IMR-90 (cell line): Measurements from ENCODE around the gene CERS5. TPM values are rescaled to one million over a fixed set of nuclear protein-coding genes. Genes with fewer than 3 reads are reported as not detected.
A peak's percentile ranks its signal among the peaks of the same experiment; 100 is the strongest.
"Not testable (repeated sequence)": the region's sequence is repeated elsewhere in the genome, so short reads cannot be mapped to it uniquely, and the experiment has no call there.

Experiments
- ATAC-seq: fragments of 200-7000 bp; cut with Tn5 transposase; 2 replicates; pipeline ENCODE4 v1.9.1; 2020; ENCODE audit warnings: low read depth, mild to moderate bottlenecking, moderate library complexity
- BruUV-seq: library from RNA; stranded (reverse); fragments of 400-500 nt; replicated peaks from 2 replicates; lab custom pipeline; 2021; lab: Mats Ljungman, UMichigan
- CTCF ChIA-PET: fragments of 300-600 bp; formaldehyde crosslinking; extraction: SDS; loops from one replicate; lab custom pipeline; 2021; ENCODE audit warnings: antibody characterized with exemption; lab: Yijun Ruan, JAX
- POLR2A ChIA-PET: fragments of 300-600 bp; sonication (Branson Sonifier 250); formaldehyde crosslinking; loops from one replicate; lab custom pipeline; 2022; ENCODE audit warnings: antibody characterized with exemption; ENCODE audit not compliant: unreplicated experiment; lab: Charles Lee
- DNase-seq: peaks from one replicate; pipeline ENCODE4 v3.0.0; 2013
- H2AFZ ChIP-seq: replicated peaks from 2 replicates; pipeline ENCODE3; 2013; ENCODE audit warnings: low read length, mild to moderate bottlenecking; ENCODE audit not compliant: poor library complexity
- H2AK5ac ChIP-seq: 2 replicates; pipeline ENCODE4 v1.6.1; 2013; ENCODE audit warnings: low read depth, low read length, inconsistent platforms
- H2AK9ac ChIP-seq: replicated peaks from 2 replicates; pipeline ENCODE3; 2013; ENCODE audit warnings: mild to moderate bottlenecking, low read depth, low read length, moderate library complexity; ENCODE audit not compliant: poor library complexity
- H2BK120ac ChIP-seq: 2 replicates; pipeline ENCODE4 v1.6.1; 2013; ENCODE audit warnings: low read depth, low read length, inconsistent platforms
- H2BK15ac ChIP-seq: 3 replicates; pipeline ENCODE4 v1.6.1; 2013; ENCODE audit warnings: low read depth, low read length, inconsistent platforms
- H2BK20ac ChIP-seq: 2 replicates; pipeline ENCODE4 v1.6.1; 2013; ENCODE audit warnings: low read depth, mild to moderate bottlenecking, inconsistent platforms, low read length, moderate library complexity
- H2BK5ac ChIP-seq: 2 replicates; pipeline ENCODE4 v1.6.1; 2013; ENCODE audit warnings: mild to moderate bottlenecking, low read depth, low read length, inconsistent platforms; ENCODE audit not compliant: poor library complexity, severe bottlenecking
- H3K14ac ChIP-seq: replicated peaks from 2 replicates; pipeline ENCODE4 v1.6.1; 2013; ENCODE audit warnings: low read depth, low read length, inconsistent platforms
- H3K18ac ChIP-seq: 2 replicates; pipeline ENCODE4 v1.6.1; 2013; ENCODE audit warnings: low read depth, low read length, control low read depth
- H3K23ac ChIP-seq: 2 replicates; pipeline ENCODE4 v1.6.1; 2013; ENCODE audit warnings: low read depth, low read length, inconsistent platforms
- H3K27ac ChIP-seq: 2 replicates; pipeline ENCODE4 v1.5.1; 2013; ENCODE audit warnings: mild to moderate bottlenecking, control low read depth, low read length; ENCODE audit not compliant: insufficient read depth
- H3K27me3 ChIP-seq: 2 replicates; pipeline ENCODE4 v1.6.1; 2013; ENCODE audit warnings: low read length; ENCODE audit not compliant: control insufficient read depth, insufficient read depth
- H3K36me3 ChIP-seq: 2 replicates; pipeline ENCODE4 v1.6.1; 2013; ENCODE audit warnings: low read length, mixed read lengths; ENCODE audit not compliant: control insufficient read depth, insufficient read depth
- H3K4ac ChIP-seq: 2 replicates; pipeline ENCODE4 v1.6.1; 2013; ENCODE audit warnings: low read depth, low read length, inconsistent platforms
- H3K4me1 ChIP-seq: 2 replicates; pipeline ENCODE4 v1.6.1; 2013; ENCODE audit warnings: low read length, mixed read lengths; ENCODE audit not compliant: control insufficient read depth, insufficient read depth
- H3K4me2 ChIP-seq: 2 replicates; pipeline ENCODE4 v1.6.1; 2013; ENCODE audit warnings: low read depth, mild to moderate bottlenecking, control low read depth, low read length, moderate library complexity
- H3K4me3 ChIP-seq: 2 replicates; pipeline ENCODE4 v1.5.1; 2013; ENCODE audit warnings: low read depth, mild to moderate bottlenecking, control low read depth, low read length, moderate library complexity; ENCODE audit not compliant: insufficient read depth
- H3K56ac ChIP-seq: 2 replicates; pipeline ENCODE4 v1.6.1; 2013; ENCODE audit warnings: low read length, inconsistent platforms; ENCODE audit not compliant: insufficient read depth; ENCODE audit errors: extremely low read depth
- H3K79me1 ChIP-seq, 2 experiments: 2 replicates each; pipeline ENCODE4 v1.6.1; 2013; ENCODE audit warnings: low read length in 2 of 2, inconsistent platforms in 1 of 2, low read depth in 1 of 2
- H3K9ac ChIP-seq: 2 replicates; pipeline ENCODE4 v1.6.1; 2013; ENCODE audit warnings: low read depth, low read length, control low read depth
- H3K9me1 ChIP-seq: 2 replicates; pipeline ENCODE4 v1.6.1; 2013; ENCODE audit warnings: low read length, inconsistent platforms; ENCODE audit not compliant: insufficient read depth
- H3K9me3 ChIP-seq: 2 replicates; pipeline ENCODE4 v1.6.1; 2013; ENCODE audit warnings: low read length; ENCODE audit not compliant: control insufficient read depth, insufficient read depth
- H4K20me1 ChIP-seq: 2 replicates; pipeline ENCODE4 v1.6.1; 2013; ENCODE audit warnings: low read length, inconsistent platforms; ENCODE audit not compliant: insufficient read depth
- H4K5ac ChIP-seq: 2 replicates; pipeline ENCODE4 v1.6.1; 2013; ENCODE audit warnings: mild to moderate bottlenecking, low read depth, low read length, control low read depth
- H4K8ac ChIP-seq, 2 experiments: 2 replicates each; pipeline ENCODE4 v1.6.1; 2013; ENCODE audit warnings: low read depth in 2 of 2, low read length in 2 of 2, control low read depth in 1 of 2, inconsistent platforms in 1 of 2
- H4K91ac ChIP-seq: 2 replicates; pipeline ENCODE4 v1.6.1; 2013; ENCODE audit warnings: low read depth, low read length, inconsistent platforms; ENCODE audit not compliant: insufficient read depth
- MAFK ChIP-seq: IDR thresholded peaks from 2 replicates; pipeline ENCODE4 v1.6.1; 2012; ENCODE audit warnings: low read depth, low read length, improper control_type of control experiment
- WGBS, 2 experiments: methylation state at CpG; one replicate each; pipeline versions ENCODE4 v1.1.5 to v1.1.7; 2013; ENCODE audit warnings: missing lambda C conversion rate in 2 of 2; ENCODE audit not compliant: insufficient read length in 1 of 2; ENCODE audit errors: extremely low coverage in 2 of 2; 5-methylcytosine and 5-hydroxymethylcytosine counted together
- dilution Hi-C: fragments of 300-500 bp; cut with HindIII; formaldehyde crosslinking; loops from one replicate; pipeline ENCODE4 v1.14.3; 2018; ENCODE audit warnings: low sequenced_read_pairs; ENCODE audit not compliant: unreplicated experiment
- in situ Hi-C: fragments of 300-500 bp; cut with MboI; formaldehyde crosslinking; loops from 3 replicates; pipeline ENCODE4 v1.14.3; 2019; ENCODE audit warnings: low sequenced_read_pairs, inconsistent platforms, mixed read lengths
- intact Hi-C: fragments of 100-400 bp; cut with micrococcal nuclease; formaldehyde crosslinking; loops from 2 replicates; pipeline ENCODE4 v1.10.0; 2022
- polyA plus RNA-seq, 3 experiments: library from polyadenylated mRNA; depleted of rRNA; stranded (reverse); fragments of >200 nt; gene quantifications; 2 replicates each; pipeline ENCODE4 v1.2.3, GENCODE V29; 2012; ENCODE audit warnings: low replicate concordance in 1 of 3
- total RNA-seq: library from RNA; depleted of rRNA; stranded (reverse); fragments of >200 nt; gene quantifications from 2 replicates; pipeline ENCODE4 v1.2.3, GENCODE V29; 2012

CERS5 gene
- total and polyA plus RNA-seq, 2 of the 4 experiments (the other 2 are of a cell fraction) = 40.3 to 60.3 TPM

DNA sequence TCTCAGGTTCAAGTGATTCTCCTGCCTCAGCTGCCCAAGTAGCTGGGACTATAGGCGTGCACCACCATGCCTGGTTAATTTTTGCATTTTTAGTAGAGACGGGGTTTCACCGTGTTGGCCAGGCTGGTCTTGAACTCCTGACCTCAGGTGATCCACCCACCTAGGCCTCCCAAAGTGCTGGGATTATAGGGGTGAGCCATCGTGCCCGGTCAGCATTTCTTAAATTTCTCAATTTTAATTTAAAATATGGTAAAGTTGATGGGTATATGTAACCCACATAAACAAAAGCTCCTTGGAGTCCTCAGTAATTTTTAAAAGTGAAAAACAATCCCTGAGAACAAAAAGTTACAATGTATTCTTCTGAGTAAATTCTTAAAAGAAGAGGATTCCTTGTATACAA lies 12.2 kb downstream of the CERS5 start:
- H3K4me3 ChIP-seq, H3K4ac ChIP-seq, H3K4me2 ChIP-seq, H3K18ac ChIP-seq, H3K36me3 ChIP-seq, H2BK5ac ChIP-seq, H3K27me3 ChIP-seq, H3K27ac ChIP-seq, H2BK15ac ChIP-seq, in situ Hi-C loops, H4K8ac ChIP-seq, intact Hi-C loops, DNase-seq, H3K14ac ChIP-seq, H2AFZ ChIP-seq, H4K5ac ChIP-seq, H3K9ac ChIP-seq, H3K4me1 ChIP-seq, H3K56ac ChIP-seq, dilution Hi-C loops, H2AK5ac ChIP-seq, H2BK20ac ChIP-seq, H3K23ac ChIP-seq, H4K91ac ChIP-seq, BruUV-seq, H2AK9ac ChIP-seq, POLR2A ChIA-PET, H3K9me3 ChIP-seq, ATAC-seq, H2BK120ac ChIP-seq: not testable (repeated sequence)
- no CpG with 5 or more reads among the region's 5 CpGs for WGBS, 2 experiments
- Histone ChIP-seq H3K79me1 (peaks cover 12 to 70% of the 10 kb centered on the region in 2 experiments), H3K9me1 (peaks cover 10% of the 10 kb centered on the region), H4K20me1 (peaks cover 31% of the 10 kb centered on the region)
- TF ChIP-seq MAFK = peak; percentile 63
- CTCF ChIA-PET = interaction anchor here (0.6 kb wide), 1 partner anchor 175 kb away, joined by 5 read pairs; no protein-coding TSS in a partner anchor
